GM10266 (cell line): ENCODE data around the gene CD34.
"Not testable (repeated sequence)": the region's sequence is repeated elsewhere in the genome, so short reads cannot be mapped to it uniquely, and the experiment has no call there.

Experiments used
- DNase-seq: peaks from one replicate; pipeline ENCODE4 v3.0.0; 2012; ENCODE audit errors: extremely low spot score
- TF ChIP-seq, protein P1 (sequence below): IDR thresholded peaks from 2 replicates; pipeline ENCODE4 v1.5.1; 2012; ENCODE audit warnings: mild to moderate bottlenecking, low read depth; ENCODE audit not compliant: control insufficient read depth, insufficient read depth; ENCODE audit errors: missing control alignments

Gene CD34

DNA sequence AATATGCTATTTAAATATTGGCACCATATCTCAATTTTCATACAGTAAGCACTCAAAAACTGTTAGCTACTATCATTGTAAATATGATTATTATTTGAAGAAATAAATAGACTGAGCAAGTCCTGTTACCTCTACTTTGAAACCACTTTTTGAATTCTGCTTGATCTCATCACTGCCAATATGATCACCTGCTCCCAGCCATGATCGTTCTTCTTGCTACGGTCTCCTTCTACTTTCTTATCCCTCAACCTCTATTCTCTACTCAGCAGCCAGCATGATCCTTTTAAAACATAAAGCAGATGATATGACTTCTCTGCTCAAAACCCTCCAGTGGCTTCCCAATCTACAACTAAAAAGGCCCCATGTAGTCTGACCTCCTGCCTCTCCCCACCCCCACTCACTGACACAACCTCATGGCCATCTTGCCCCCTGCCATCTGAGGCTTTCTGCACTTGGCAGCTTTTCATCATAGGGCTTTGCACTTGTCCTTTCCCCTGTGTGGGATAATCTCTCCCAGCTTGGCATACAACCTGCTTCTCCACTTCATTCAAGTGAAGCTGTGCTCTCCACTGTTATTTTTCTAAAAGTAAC is 27.2 kb downstream of the CD34 start:
- DNase-seq: no peak
- TF ChIP-seq, protein P1, sequence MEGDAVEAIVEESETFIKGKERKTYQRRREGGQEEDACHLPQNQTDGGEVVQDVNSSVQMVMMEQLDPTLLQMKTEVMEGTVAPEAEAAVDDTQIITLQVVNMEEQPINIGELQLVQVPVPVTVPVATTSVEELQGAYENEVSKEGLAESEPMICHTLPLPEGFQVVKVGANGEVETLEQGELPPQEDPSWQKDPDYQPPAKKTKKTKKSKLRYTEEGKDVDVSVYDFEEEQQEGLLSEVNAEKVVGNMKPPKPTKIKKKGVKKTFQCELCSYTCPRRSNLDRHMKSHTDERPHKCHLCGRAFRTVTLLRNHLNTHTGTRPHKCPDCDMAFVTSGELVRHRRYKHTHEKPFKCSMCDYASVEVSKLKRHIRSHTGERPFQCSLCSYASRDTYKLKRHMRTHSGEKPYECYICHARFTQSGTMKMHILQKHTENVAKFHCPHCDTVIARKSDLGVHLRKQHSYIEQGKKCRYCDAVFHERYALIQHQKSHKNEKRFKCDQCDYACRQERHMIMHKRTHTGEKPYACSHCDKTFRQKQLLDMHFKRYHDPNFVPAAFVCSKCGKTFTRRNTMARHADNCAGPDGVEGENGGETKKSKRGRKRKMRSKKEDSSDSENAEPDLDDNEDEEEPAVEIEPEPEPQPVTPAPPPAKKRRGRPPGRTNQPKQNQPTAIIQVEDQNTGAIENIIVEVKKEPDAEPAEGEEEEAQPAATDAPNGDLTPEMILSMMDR: no peak

DNA sequence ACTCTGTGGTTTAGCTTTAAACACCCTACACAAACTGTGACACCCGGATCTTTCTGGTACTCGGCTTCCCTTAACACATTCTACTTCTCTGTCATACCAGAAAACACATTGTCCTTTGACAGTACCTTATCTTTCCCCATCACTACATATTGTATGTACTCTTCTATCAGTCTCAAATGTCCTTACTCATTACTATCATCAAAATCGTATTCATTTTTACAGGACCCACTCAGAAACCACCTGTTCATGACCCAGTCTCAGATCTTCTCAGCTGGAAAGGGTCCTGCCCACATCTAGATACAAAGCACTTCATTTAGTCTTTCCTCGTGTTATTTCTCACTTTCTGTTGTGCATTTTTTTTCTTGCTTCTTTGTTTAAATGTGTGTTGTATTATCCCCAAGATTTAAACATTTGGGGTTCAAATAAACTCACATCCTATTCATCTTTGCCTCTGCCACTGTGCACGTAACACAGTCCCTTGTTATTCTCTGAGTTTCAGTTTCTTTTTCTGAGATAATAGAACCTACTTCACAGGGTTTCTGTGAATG is 27.7 kb downstream of the CD34 start:
- TF ChIP-seq, protein P1: no peak
- DNase-seq: no peak

DNA sequence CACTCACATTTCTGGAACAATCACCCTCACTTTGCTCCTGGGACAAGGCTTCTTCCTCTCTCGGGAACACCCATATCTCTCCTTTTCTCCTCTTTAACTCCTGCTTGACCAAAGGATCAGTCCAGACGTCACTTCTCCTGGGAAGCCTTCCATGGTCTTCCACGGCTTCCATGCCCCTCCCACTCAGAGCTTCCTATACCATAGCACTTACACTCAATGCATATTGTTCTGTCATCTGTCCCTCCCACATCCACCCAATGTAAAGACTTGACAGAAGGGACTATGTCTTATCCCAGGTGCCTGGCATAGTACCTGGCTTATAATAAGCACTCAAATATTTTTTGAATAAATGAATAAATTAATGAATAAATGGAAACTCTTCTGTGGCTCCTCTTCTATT is 28.2 kb downstream of the CD34 start:
- TF ChIP-seq, protein P1: no peak
- DNase-seq: no peak

DNA sequence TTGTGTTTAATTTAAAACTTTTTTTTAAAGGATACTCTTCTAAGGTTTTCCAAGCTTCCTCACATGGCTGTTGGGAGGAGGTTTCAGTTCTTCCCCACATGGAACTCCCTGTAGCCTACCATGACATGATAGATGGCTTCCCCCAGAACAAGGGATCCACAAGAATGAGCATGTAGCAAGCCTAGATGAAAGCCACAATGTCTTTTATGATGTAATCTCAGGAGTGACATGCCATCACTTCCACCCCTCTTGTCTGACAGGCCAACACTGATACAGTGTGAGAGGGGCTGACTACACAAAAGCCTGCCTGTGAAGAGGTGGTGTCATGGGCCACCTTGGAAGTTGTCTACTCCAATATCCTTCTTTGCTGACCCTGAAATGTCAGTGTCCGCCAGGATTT is 32.0 kb downstream of the CD34 start:
- DNase-seq: no peak
- TF ChIP-seq, protein P1: no peak

DNA sequence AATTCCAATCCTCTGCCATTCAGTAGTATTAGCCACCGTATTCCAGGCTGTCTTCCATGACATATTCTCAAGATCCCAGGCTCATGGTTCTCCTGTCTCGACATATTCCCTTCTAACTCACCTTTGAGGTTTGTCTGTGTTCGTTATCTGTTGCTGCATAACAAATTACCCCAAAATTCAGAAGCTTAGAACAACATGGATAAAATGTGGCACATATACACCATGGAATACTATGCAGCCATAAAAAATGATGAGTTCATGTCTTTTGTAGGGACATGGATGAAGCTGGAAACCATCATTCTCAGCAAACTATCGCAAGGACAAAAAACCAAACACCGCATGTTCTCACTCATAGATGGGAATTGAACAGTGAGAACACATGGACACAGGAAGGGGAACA is 33.0 kb downstream of the CD34 start:
- not testable (repeated sequence) for DNase-seq

DNA sequence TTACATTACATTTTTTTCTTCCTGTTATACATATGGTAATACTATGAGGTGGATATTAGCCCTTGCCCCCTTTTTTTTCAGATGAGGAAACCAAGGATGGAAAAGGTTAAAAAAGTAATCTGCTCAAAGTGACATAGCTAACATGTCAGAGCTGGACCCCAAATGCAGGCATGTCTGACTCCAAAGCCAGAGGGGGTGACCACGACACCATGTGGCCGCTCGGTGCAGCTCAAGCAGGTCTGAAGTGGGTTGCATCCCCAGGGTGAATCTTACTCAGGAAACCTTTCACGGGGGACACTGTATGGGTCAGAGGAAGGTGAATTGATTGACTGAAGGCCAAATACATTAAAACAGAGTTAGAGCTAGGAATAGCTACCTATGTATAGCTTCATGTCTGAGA is 34.8 kb downstream of the CD34 start:
- TF ChIP-seq, protein P1: peak; percentile 26
- DNase-seq: no peak

DNA sequence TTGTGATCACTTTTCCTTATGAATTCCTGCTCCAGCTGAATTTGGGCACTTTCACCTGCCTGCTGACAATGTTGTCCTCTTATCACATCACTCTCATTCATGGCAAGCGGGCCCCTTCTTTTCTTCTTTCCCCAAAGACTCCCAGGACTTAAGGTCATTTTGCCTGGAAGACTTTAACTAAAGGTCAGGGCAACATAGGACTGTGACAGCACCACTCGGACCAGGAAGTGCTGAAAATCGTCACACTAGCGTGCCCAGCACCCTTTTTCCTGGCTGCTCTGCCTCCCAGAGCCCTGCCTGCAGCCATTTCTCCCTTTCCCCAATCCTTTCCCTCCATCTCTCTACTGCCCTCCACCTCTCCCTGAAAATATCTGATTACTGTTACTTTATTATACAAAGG is 35.4 kb downstream of the CD34 start:
- DNase-seq: no peak
- TF ChIP-seq, protein P1: no peak

DNA sequence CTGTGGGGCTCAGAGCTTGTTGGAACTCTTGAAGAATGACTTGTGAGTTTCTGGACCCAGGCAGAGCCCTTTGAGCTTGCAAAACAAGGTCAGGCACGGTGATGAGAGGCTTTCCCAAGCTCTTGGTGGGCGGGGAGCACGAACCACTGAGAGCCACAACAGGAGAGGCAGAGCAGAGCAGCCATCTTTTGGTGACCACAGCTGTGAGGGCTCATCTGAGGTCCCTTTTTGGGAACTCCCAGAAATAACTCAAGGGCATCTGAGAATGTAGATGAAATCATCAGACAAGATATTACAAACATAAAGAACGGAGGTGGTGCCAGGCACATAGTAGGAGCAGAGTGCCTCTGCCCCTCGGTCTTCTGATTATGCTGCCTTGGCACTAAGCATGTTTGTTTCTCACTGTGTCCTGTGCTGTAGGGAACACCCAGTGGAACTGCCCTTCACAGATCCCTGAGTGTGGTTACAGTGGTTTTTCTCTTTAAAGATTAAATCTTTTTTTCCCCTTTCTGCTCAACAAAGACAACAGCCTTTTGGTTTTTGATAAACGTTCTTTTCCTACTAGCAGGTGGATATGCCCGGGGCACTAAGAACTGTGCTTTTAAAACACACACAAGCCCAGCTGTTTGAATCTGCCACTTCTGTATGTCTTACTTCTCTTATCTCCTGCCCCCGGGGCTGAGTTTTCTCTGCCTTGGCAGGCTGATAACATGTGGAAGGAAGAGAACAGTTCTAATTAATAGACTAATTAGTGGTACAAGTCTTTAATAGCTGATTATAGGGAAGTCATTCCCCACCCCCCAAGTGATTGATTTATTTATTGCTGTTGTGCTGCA is 37.7 kb downstream of the CD34 start:
- peak; percentile 48 for DNase-seq
- TF ChIP-seq, protein P1: no peak
